Keratinocyte (primary cell): ENCODE results near the gene PRR19. TPM values are rescaled to one million over a fixed set of nuclear protein-coding genes. Genes with fewer than 3 reads are reported as not detected.

Experiments
- DNase-seq: peaks from one replicate; pipeline ENCODE4 v3.0.0-alpha.2; 2011; ENCODE audit warnings: low read depth, missing footprints, low spot score
- FAIRE-seq: peaks from 2 replicates; lab custom pipeline; 2011; peaks lifted over from hg19 to GRCh38; lab: Jason Lieb, UNC
- H2AFZ ChIP-seq: 2 replicates; pipeline ENCODE4 v1.6.0; 2012; ENCODE audit warnings: low read length, control low read depth, inconsistent platforms; ENCODE audit not compliant: control insufficient read depth
- H3K27ac ChIP-seq: 2 replicates; pipeline ENCODE4 v1.5.1; 2011; ENCODE audit warnings: low read length; ENCODE audit not compliant: control insufficient read depth, insufficient read depth
- H3K27me3 ChIP-seq: 3 replicates; pipeline ENCODE4 v1.6.0; 2011; ENCODE audit warnings: low read length; ENCODE audit not compliant: control insufficient read depth, insufficient read depth; ENCODE audit errors: extremely low read depth
- H3K36me3 ChIP-seq, 2 experiments: 2 replicates in 1 of 2; 3 replicates in 1 of 2; pipeline ENCODE4 v1.5.1; 2011; ENCODE audit warnings: low read length in 2 of 2, mild to moderate bottlenecking in 1 of 2; ENCODE audit not compliant: control insufficient read depth in 2 of 2, insufficient read depth in 2 of 2; ENCODE audit errors: extremely low read depth in 1 of 2
- H3K4me1 ChIP-seq: 3 replicates; pipeline ENCODE4 v1.5.1; 2011; ENCODE audit warnings: low read length; ENCODE audit not compliant: control insufficient read depth, insufficient read depth; ENCODE audit errors: extremely low read depth
- H3K4me2 ChIP-seq: 3 replicates; pipeline ENCODE4 v1.6.0; 2011; ENCODE audit warnings: low read depth, low read length; ENCODE audit not compliant: control insufficient read depth, insufficient read depth; ENCODE audit errors: extremely low read depth
- H3K4me3 ChIP-seq, 3 experiments: fragments of 200-600 bp in 1 of 3; sonication (generic) in 1 of 3; 2 replicates in 2 of 3; 3 replicates in 1 of 3; pipeline ENCODE4 v1.5.1; 2011 to 2016; ENCODE audit warnings: low read length in 3 of 3, mild to moderate bottlenecking in 3 of 3, control low read depth in 2 of 3, inconsistent platforms in 1 of 3, low read depth in 1 of 3, mixed read lengths in 1 of 3, mixed run types in 1 of 3, moderate library complexity in 1 of 3; ENCODE audit not compliant: control insufficient read depth in 2 of 3, insufficient read depth in 2 of 3; ENCODE audit errors: extremely low read depth in 1 of 3
- H3K79me2 ChIP-seq: 2 replicates; pipeline ENCODE4 v1.6.0; 2012; ENCODE audit warnings: low read length; ENCODE audit not compliant: control insufficient read depth, insufficient read depth
- H3K9ac ChIP-seq: 3 replicates; pipeline ENCODE4 v1.6.0; 2011; ENCODE audit warnings: low read length; ENCODE audit not compliant: control insufficient read depth, insufficient read depth; ENCODE audit errors: extremely low read depth
- H3K9me1 ChIP-seq: 3 replicates; pipeline ENCODE4 v1.6.0; 2011; ENCODE audit warnings: low read length; ENCODE audit not compliant: control insufficient read depth, insufficient read depth; ENCODE audit errors: extremely low read depth
- H3K9me3 ChIP-seq: 2 replicates; pipeline ENCODE4 v1.5.1; 2012; ENCODE audit warnings: low read depth, low read length; ENCODE audit not compliant: control insufficient read depth
- H4K20me1 ChIP-seq: 3 replicates; pipeline ENCODE4 v1.6.0; 2011; ENCODE audit warnings: low read length; ENCODE audit not compliant: control insufficient read depth, insufficient read depth; ENCODE audit errors: extremely low read depth
- EZH2 ChIP-seq: IDR thresholded peaks from one replicate; pipeline ENCODE4 v1.6.1; 2012; ENCODE audit warnings: inconsistent platforms, mild to moderate bottlenecking, low read length, moderate library complexity
- dilution Hi-C: fragments of 300-500 bp; cut with MboI; formaldehyde crosslinking; loops from one replicate; pipeline ENCODE4 v1.7.0; 2020; ENCODE audit warnings: low sequenced_read_pairs; ENCODE audit not compliant: extremely low pct_ligation_motif_present
- polyA plus RNA-seq, 5 experiments: library from polyadenylated mRNA; depleted of rRNA in 3 of 5; stranded (reverse) in 3 of 5; stranded (forward) in 1 of 5; unstranded in 1 of 5; fragments of >200 nt; gene quantifications; 1 replicate in 1 of 5; 2 replicates in 3 of 5; 3 replicates in 1 of 5; pipeline versions ENCODE4 v1.2.1 to v1.2.3, GENCODE V29; 2011 to 2012; ENCODE audit warnings: missing spikeins in 2 of 5, low read depth in 1 of 5, low replicate concordance in 1 of 5
- TF ChIP-seq, protein P1 (sequence below), 3 experiments: IDR thresholded peaks in 1 of 3; conservative IDR thresholded peaks in 1 of 3; optimal IDR thresholded peaks in 1 of 3; 2 replicates in 2 of 3; 3 replicates in 1 of 3; pipeline versions ENCODE3 to v1.5.1; 2011; ENCODE audit warnings: low read length in 3 of 3, mild to moderate bottlenecking in 3 of 3, moderate library complexity in 2 of 3, control low read depth in 1 of 3, inconsistent platforms in 1 of 3; ENCODE audit not compliant: insufficient read depth in 2 of 3; ENCODE audit errors: extremely low read depth in 1 of 3

The PRR19 gene
- polyA plus RNA-seq, 1 donor (not counting 4 experiments of a cell fraction or from before 2014, with no cell fraction given) = 0.25 TPM

DNA sequence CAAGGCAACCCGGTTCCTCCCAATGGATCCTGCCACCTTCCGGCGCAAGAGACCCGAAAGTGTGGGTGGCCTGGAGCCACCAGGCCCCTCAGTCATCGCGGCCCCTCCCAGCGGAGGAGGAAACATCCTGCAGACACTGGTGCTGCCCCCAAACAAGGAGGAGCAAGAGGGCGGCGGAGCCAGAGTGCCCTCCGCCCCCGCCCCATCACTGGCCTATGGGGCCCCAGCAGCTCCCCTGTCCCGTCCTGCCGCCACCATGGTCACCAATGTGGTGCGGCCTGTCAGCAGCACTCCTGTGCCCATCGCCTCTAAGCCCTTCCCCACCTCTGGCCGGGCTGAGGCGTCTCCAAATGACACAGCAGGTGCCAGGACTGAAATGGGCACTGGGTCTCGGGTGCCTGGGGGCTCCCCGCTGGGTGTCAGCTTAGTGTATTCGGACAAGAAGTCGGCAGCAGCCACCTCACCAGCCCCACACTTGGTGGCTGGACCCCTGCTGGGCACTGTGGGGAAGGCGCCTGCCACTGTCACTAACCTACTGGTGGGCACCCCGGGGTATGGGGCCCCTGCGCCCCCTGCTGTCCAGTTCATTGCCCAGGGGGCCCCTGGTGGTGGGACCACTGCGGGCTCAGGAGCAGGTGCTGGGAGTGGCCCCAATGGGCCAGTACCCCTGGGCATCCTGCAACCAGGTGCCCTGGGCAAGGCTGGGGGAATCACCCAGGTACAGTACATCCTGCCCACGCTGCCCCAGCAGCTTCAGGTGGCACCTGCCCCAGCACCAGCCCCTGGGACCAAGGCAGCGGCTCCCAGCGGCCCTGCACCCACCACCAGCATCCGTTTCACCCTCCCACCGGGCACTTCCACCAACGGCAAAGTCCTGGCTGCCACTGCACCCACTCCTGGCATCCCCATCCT, 11.2 kb upstream of the PRR19 start:
- Histone ChIP-seq H3K4me3 (no peak overlapping the region), H3K9ac (no peak overlapping the region), H3K9me1 (no peaks in the 10 kb centered on the region), H3K9me3 (no peaks in the 10 kb centered on the region), H2AFZ (no peak overlapping the region), H3K27me3 (no peaks in the 10 kb centered on the region), H3K79me2 (peaks cover 8% of the 10 kb centered on the region), H3K4me1 (peaks cover 15% of the 10 kb centered on the region), H3K36me3 (peaks cover 57 to 58% of the 10 kb centered on the region in 2 experiments), H3K27ac (no peak overlapping the region), H3K4me2 (no peak overlapping the region), H4K20me1 (no peaks in the 10 kb centered on the region)
- FAIRE-seq (no peak), DNase-seq (no peak)
- no peak for TF ChIP-seq EZH2
- TF ChIP-seq, protein P1, sequence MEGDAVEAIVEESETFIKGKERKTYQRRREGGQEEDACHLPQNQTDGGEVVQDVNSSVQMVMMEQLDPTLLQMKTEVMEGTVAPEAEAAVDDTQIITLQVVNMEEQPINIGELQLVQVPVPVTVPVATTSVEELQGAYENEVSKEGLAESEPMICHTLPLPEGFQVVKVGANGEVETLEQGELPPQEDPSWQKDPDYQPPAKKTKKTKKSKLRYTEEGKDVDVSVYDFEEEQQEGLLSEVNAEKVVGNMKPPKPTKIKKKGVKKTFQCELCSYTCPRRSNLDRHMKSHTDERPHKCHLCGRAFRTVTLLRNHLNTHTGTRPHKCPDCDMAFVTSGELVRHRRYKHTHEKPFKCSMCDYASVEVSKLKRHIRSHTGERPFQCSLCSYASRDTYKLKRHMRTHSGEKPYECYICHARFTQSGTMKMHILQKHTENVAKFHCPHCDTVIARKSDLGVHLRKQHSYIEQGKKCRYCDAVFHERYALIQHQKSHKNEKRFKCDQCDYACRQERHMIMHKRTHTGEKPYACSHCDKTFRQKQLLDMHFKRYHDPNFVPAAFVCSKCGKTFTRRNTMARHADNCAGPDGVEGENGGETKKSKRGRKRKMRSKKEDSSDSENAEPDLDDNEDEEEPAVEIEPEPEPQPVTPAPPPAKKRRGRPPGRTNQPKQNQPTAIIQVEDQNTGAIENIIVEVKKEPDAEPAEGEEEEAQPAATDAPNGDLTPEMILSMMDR (optimal IDR thresholded peaks at IDR 0.05 in 1 of 3, IDR thresholded peaks at IDR 0.05 in 1 of 3, conservative IDR thresholded peaks at IDR 0.05 in 1 of 3; ENCODE audit: extremely low read depth in 1 of 3, insufficient read depth in 2 of 3, low read length in 3 of 3) = peak; percentile 45 to 54 (median 51)
- dilution Hi-C loops = no loop called here

- Histone ChIP-seq H3K27me3 (no peaks in the 10 kb centered on the region), H3K4me3 (no peak overlapping the region), H3K9me1 (no peaks in the 10 kb centered on the region), H4K20me1 (no peaks in the 10 kb centered on the region), H3K36me3 (peaks cover 59 to 62% of the 10 kb centered on the region in 2 experiments), H3K9ac (no peak overlapping the region), H3K4me1 (peaks cover 11% of the 10 kb centered on the region), H3K9me3 (no peaks in the 10 kb centered on the region), H3K4me2 (no peak overlapping the region), H3K27ac (no peak overlapping the region), H2AFZ (no peak overlapping the region), H3K79me2 (peaks cover 3% of the 10 kb centered on the region)
- dilution Hi-C loops = no loop called here
- DNase-seq = no peak
- no peak for FAIRE-seq
- TF ChIP-seq, protein P1 (optimal IDR thresholded peaks at IDR 0.05 in 1 of 3, IDR thresholded peaks at IDR 0.05 in 1 of 3, conservative IDR thresholded peaks at IDR 0.05 in 1 of 3; ENCODE audit: extremely low read depth in 1 of 3, insufficient read depth in 2 of 3, low read length in 3 of 3) = no peak
- no peak for TF ChIP-seq EZH2
These were observed 10.5 kb upstream of the PRR19 start for GRCh38 chr19:42291435-42291810.
